Heart right ventricle (tissue), 16 donors: ENCODE data around the gene LDLRAD2. TPM values are rescaled to one million over a fixed set of nuclear protein-coding genes. Genes with fewer than 3 reads are reported as not detected.

Source experiments
- ATAC-seq, 8 donors: fragments of 200-7000 bp; cut with Tn5 transposase; one replicate each; pipeline ENCODE4 v1.9.1; 2020; ENCODE audit warnings: mild to moderate bottlenecking in 8 of 8, moderate library complexity in 8 of 8, moderate number of reproducible peaks in 1 of 8
- DNase-seq, 2 donors: peaks; one replicate each; pipeline ENCODE4 v3.0.0-alpha.2; 2020
- H3K27ac ChIP-seq, 10 donors: fragments of 200-600 bp; sonication (generic) in 2 of 10; one replicate each; pipeline versions ENCODE4 v1.5.0 to v1.8.0; 2020 to 2022; ENCODE audit warnings: mild to moderate bottlenecking in 3 of 10
- H3K27me3 ChIP-seq, 7 donors: fragments of 200-600 bp; one replicate each; pipeline ENCODE4 v1.8.0; 2021 to 2022; ENCODE audit warnings: mild to moderate bottlenecking in 2 of 7
- H3K36me3 ChIP-seq, 9 donors: fragments of 200-600 bp; sonication (generic) in 1 of 9; one replicate each; pipeline versions ENCODE4 v1.5.0 to v1.8.0; 2020 to 2022; ENCODE audit warnings: mild to moderate bottlenecking in 2 of 9
- H3K4me1 ChIP-seq, 9 donors: fragments of 200-600 bp; sonication (generic) in 1 of 9; one replicate each; pipeline versions ENCODE4 v1.5.0 to v1.8.0; 2020 to 2022; ENCODE audit warnings: mild to moderate bottlenecking in 4 of 9
- H3K4me3 ChIP-seq, 10 donors: fragments of 200-600 bp; sonication (generic) in 2 of 10; one replicate each; pipeline versions ENCODE4 v1.5.0 to v1.8.0; 2020 to 2022; ENCODE audit warnings: mild to moderate bottlenecking in 7 of 10, moderate library complexity in 2 of 10
- H3K9me3 ChIP-seq, 11 donors: fragments of 200-600 bp in 10 of 11; sonication (generic) in 2 of 11; one replicate each; pipeline versions ENCODE4 v1.5.0 to v1.8.0; 2013 to 2022; ENCODE audit warnings: mild to moderate bottlenecking in 2 of 11, control low read depth in 1 of 11, moderate library complexity in 1 of 11
- CTCF ChIP-seq, 9 donors: fragments of 200-600 bp; sonication (generic) in 2 of 9; IDR thresholded peaks; one replicate each; pipeline versions ENCODE4 v1.5.0 to v1.8.0; 2021 to 2022; ENCODE audit warnings: antibody characterized with exemption in 9 of 9, mild to moderate bottlenecking in 5 of 9, moderate library complexity in 1 of 9
- WGBS, 2 donors: extraction: QIAGEN DNeasy Blood & Tissue Kit; methylation state at CpG; one replicate each; pipeline ENCODE4 v1.1.7; 2013; ENCODE audit warnings: inconsistent platforms in 1 of 2; 5-methylcytosine and 5-hydroxymethylcytosine counted together
- intact Hi-C, 10 donors: fragments of 100-400 bp; cut with DNase I; formaldehyde crosslinking; loops; one replicate each; pipeline versions ENCODE4 v1.11.1 to v1.14.2; 2022
- polyA plus RNA-seq, 2 donors: library from polyadenylated mRNA; stranded (reverse); fragments of 200-250 nt; gene quantifications; one replicate each; pipeline ENCODE4 v1.2.3, GENCODE V29; 2013
- total RNA-seq, 10 donors: library from RNA; stranded (reverse); fragmentation: NEBNext Ultra II Directional in 3 of 10; extraction: Animal tissue kit (Norgen Biotek cat#: 25700) in 3 of 10; gene quantifications; one replicate each; pipeline versions ENCODE4 v1.2.1 to v1.2.4, GENCODE V29; 2021 to 2023
- donor health status: Arrhythmogenic right ventricular cardiomyopathy.
- donor health status: ischemic (EF 13 %, LVEDD 7.1; RV severe dilation, severe dysfunction).
- donor health status: healthy with polysubstance abuse.
- donor health status: DM: no; HTN: yes; CAD: no.
- donor health status: DM: no; HTN: no; CAD: no.
- donor health status: ischemic (EF 25% LVEDD 6.9; RV normal size, moderate dysfunction).
- donor health status: ischemic (EF 25% LVEDD 5.7; RV mildly dilated, moderate dysfunction).
- donor health status: healthy.
- donor health status: DM: yes; HTN: yes; CAD: no.
- donor health status: Ischemic cardiomyopathy.
- donor health status: ischemic (EF 35%, LVEDD 5.7; RV mildly dilated, moderate dysfunction).
- donor health status: nonischemic (EF 11% LVEDD 7.7; RV severe dilation, severe dysfunction).
- donor health status: DM: yes; HTN: yes; CAD: no.
- donor health status: PGD.
- donor health status: ischemic (EF 29% LVEDD 5.4; RV normal size, mild dysfunction).
- donor health status: nonischemic (EF 23%, LVEDD 6.1; RV moderate dilation, normal function).

LDLRAD2 gene
- total and polyA plus RNA-seq, 12 donors, result 0.05 to 5.8 (median 1.7) TPM; not detected in 8

- Histone ChIP-seq H3K9me3 (no peaks in the 10 kb centered on the region), H3K4me1 (peaks cover 0 to 40% (median 6%) of the 10 kb centered on the region in 9 donors), H3K27ac (no peak overlapping the region), H3K4me3 (no peak overlapping the region), H3K36me3 (peaks cover 0 to 5% (median 0%) of the 10 kb centered on the region in 9 donors), H3K27me3 (peaks cover 0 to 17% (median 0%) of the 10 kb centered on the region in 7 donors)
- TF ChIP-seq CTCF (IDR thresholded peaks at IDR 0.05), result no peak
- intact Hi-C loops, result no loop called here
- 95 to 96% methylated on average over 15 of the region's 15 CpGs for WGBS, 2 donors
- ATAC-seq, result peak in 2 of 8 donors; percentile 7 to 25
- no peak for DNase-seq
Observed at GRCh38 chr1:21814981-21815582, 3.0 kb downstream of the LDLRAD2 start.

- Histone ChIP-seq H3K27ac (peak overlapping the region in 1 of 10 donors; percentile 10), H3K27me3 (peaks cover 0 to 17% (median 0%) of the 10 kb centered on the region in 7 donors), H3K36me3 (peaks cover 0 to 10% (median 0%) of the 10 kb centered on the region in 9 donors), H3K4me3 (no peak overlapping the region), H3K4me1 (peaks cover 0 to 40% (median 6%) of the 10 kb centered on the region in 9 donors), H3K9me3 (no peaks in the 10 kb centered on the region)
- TF ChIP-seq CTCF (IDR thresholded peaks at IDR 0.05), result no peak
- 69 to 76% methylated on average over 12 of the region's 12 CpGs for WGBS, 2 donors
- DNase-seq (no peak), ATAC-seq (peak; percentile 22 to 55 (median 36))
- intact Hi-C loops, result no loop called here
Observed at GRCh38 chr1:21815724-21816321, 3.8 kb downstream of the LDLRAD2 start.

GRCh38 chr1:21816602-21817302 lies 4.7 kb downstream of the LDLRAD2 start:
- peak overlapping the region in 1 of 10 donors; percentile 10 for H3K27ac ChIP-seq

More at GRCh38 chr1:21816602-21817302, 4.7 kb downstream of the LDLRAD2 start:
- TF ChIP-seq CTCF (IDR thresholded peaks at IDR 0.05), result no peak
- no peak overlapping the region for H3K4me3 ChIP-seq
- H3K27me3 ChIP-seq, result peaks cover 0 to 17% (median 0%) of the 10 kb centered on the region in 7 donors
- peaks cover 0 to 19% (median 2%) of the 10 kb centered on the region in 9 donors for H3K36me3 ChIP-seq
- intact Hi-C loops, result no loop called here
- 80 to 84% methylated on average over 8 of the region's 8 CpGs for WGBS, 2 donors
- peaks cover 0 to 40% (median 6%) of the 10 kb centered on the region in 9 donors for H3K4me1 ChIP-seq
- DNase-seq (no peak), ATAC-seq (no peak)
- no peaks in the 10 kb centered on the region for H3K9me3 ChIP-seq
